ENCODE results near the gene F11R. TPM values are rescaled to one million over a fixed set of nuclear protein-coding genes. Genes with fewer than 3 reads are reported as not detected.
"Not testable (repeated sequence)": the region's sequence is repeated elsewhere in the genome, so short reads cannot be mapped to it uniquely, and the experiment has no call there.

The F11R gene
- total RNA-seq, 2 donors from 2014 or later, result 145 to 202 TPM

- ATAC-seq; DNase-seq; intact Hi-C loops (cut with DNase I, micrococcal nuclease): not testable (repeated sequence)
These were observed 1.8 kb downstream of the F11R start for GRCh38 chr1:161019111-161019660.

GRCh38 chr1:161018631-161018930 lies 2.4 kb downstream of the F11R start:
- ATAC-seq (no peak), DNase-seq (no peak)
- intact Hi-C loops (cut with DNase I, micrococcal nuclease), result no loop called here

- ATAC-seq (no peak), DNase-seq (no peak)
- intact Hi-C loops (cut with DNase I, micrococcal nuclease), result no loop called here
These were observed 3.0 kb downstream of the F11R start for GRCh38 chr1:161017756-161018630.

DNA sequence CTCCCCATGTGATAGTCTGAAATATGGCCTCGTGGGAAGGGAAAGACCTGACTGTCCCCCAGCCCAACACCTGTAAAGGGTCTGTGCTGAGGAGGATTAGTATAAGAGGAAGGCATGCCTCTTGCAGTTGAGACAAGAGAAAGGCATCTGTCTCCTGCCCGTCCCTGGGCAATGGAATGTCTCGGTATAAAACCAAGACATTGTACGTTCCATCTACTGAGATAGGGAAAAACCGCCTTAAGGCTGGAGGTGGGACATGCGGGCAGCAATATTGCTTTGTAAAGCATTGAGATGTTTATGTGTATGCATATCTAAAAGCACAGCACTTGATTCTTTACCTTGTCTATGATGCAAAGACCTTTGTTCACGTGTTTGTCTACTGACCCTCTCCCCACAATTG lies 3.8 kb downstream of the F11R start:
- intact Hi-C loops (cut with DNase I, micrococcal nuclease); DNase-seq; ATAC-seq: not testable (repeated sequence)

DNA sequence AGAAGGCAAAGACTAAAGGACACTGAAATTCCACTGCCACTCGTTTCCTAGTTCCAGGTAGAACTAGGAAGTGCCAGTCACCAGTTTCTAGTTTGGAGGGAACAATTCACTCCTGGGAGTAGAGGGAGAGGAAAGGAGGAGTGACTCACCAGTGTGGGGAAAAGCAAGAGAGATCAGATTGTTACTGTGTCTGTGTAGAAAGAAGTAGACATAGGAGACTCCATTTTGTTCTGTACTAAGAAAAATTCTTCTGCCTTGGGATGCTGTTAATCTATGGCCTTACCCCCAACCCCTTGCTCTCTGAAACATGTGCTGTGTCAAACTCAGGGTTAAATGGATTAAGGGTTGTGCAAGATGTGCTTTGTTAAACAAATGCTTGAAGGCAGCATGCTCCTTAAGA lies 4.3 kb downstream of the F11R start:
- DNase-seq; intact Hi-C loops (cut with DNase I, micrococcal nuclease); ATAC-seq: not testable (repeated sequence)

GRCh38 chr1:161013488-161014230 lies 7.3 kb downstream of the F11R start:
- ATAC-seq (peak; percentile 90), DNase-seq (peak; percentile 89 to 96)
- intact Hi-C loops (cut with DNase I, micrococcal nuclease), result no loop called here

GRCh38 chr1:161013131-161013487 lies 7.8 kb downstream of the F11R start:
- DNase-seq (no peak), ATAC-seq (no peak)
- intact Hi-C loops (cut with DNase I, micrococcal nuclease), result no loop called here

DNA sequence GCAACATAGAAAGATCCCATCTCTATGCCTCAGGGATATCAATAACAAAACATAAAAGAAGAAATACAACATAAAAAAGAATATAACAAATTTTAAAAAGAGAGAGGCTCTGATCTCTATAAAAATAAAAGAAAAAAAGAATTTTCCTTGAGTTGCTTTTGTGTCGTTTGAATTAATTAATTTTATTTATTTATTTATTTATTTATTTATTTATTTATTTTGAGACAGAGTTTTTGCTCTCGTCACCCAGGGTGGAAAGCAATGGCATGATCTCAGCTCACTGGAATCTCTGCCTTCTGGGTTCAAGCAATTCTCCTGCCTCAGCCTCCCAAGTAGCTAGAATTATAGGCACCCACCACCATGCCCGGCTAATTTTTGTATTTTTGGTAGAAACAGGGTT lies 8.5 kb downstream of the F11R start:
- ATAC-seq, result no peak
- DNase-seq, result no peak

GRCh38 chr1:161009602-161010211 lies 11.2 kb downstream of the F11R start:
- no peak for DNase-seq
- ATAC-seq, result no peak
- intact Hi-C loops (cut with DNase I, micrococcal nuclease), result no loop called here

More for the DNA sequence above, 8.5 kb downstream of the F11R start:
- intact Hi-C loops (cut with DNase I, micrococcal nuclease), result no loop called here

DNA sequence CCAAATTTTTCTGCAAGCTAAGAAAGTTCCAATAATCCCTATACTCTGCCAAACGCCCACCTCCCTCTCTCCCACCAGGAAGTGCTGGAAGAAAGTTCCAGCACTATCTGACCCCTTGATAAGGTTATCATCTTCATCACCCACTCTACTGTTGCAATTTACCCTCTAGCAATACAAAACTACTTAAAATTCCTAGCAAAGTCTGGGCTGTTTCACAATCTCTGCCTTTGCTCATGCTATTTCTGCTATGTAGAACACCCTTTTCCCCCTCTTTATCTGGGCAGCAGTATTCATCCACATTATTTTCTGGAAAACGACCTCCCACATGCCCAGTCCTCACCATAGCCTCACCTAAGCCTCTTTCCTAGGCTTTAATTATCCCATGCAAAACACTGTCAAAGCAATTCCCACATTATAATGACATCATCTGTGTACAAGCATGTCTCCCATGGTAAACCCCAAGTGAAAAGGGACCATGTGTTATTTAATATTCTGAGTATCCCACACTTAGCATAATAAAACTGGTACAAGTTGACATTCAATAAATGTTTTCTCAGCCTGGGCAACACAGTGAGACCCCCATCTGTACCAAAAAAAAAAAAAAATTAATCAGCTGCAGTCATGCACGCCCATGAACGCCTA lies 12.0 kb downstream of the F11R start:
- DNase-seq (no peak), ATAC-seq (no peak)
- intact Hi-C loops (cut with DNase I, micrococcal nuclease), result no loop called here

DNA sequence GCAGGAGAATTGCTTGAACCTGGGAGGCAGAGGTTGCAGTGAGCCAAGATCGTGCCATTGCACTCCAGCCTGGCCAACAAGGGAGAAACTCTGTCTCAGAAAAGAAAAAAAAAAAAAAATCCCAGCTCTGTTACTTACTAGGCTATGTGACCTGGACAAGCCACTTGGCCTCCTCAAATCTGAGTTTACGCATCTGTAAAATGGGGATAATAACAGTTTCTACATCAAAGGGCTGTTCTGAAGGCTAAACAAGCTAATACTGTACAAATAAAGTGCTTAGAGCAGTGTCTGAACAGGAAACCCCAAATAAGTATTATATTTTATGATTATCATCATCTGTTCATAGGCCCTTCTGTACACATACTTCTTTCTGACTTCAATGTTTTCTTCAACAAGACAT lies 13.6 kb downstream of the F11R start:
- ATAC-seq, result no peak
- DNase-seq, result no peak
- intact Hi-C loops (cut with DNase I, micrococcal nuclease), result no loop called here

DNA sequence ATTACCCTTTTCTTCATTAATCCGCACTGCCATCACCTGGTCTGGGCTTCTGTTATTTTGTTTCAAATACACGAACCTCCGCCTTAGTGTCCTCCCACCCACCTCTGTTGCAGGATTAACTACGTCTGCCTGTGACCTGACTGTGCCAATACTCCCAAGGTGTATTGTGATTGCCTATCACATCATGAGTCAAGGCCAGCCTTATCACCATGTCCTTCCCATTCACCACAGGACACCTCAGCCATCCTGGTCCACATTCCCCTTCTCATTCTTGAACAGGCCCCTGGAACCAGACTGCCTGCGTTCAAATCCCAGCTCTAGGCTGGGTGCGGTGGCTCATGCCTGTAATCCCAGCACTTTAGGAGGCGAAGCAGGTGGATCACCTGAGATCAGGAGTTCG lies 14.4 kb downstream of the F11R start:
- ATAC-seq (no peak), DNase-seq (no peak)
- intact Hi-C loops (cut with DNase I, micrococcal nuclease), result no loop called here

DNA sequence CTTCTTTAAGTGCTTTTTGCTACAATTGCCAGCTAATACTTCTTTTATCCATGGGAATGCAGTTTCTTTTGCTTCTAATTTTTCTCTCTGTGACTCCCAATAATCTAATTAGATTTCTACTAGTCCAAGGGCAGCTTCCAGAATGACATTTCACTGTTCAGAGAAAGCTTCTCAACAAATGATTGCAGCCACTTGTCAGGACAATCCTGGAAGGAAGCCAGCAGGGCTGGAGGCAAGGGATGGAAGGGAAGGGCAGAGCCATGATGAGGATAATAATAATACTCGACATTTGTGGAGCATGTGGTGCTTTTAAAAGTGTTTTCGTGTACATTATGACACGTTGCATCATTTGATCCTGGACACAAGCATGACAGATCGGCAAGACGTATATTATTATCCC lies 19.4 kb downstream of the F11R start:
- ATAC-seq (no peak), DNase-seq (no peak)
- intact Hi-C loops (cut with DNase I, micrococcal nuclease), result no loop called here

GRCh38 chr1:161000736-161001480 lies 20.0 kb downstream of the F11R start:
- intact Hi-C loops (cut with DNase I, micrococcal nuclease), result no loop called here
- DNase-seq, result no peak
- ATAC-seq, result no peak

GRCh38 chr1:160999376-160999775 lies 21.6 kb downstream of the F11R start:
- no peak for DNase-seq
- no peak for ATAC-seq
- intact Hi-C loops (cut with DNase I, micrococcal nuclease), result no loop called here

DNA sequence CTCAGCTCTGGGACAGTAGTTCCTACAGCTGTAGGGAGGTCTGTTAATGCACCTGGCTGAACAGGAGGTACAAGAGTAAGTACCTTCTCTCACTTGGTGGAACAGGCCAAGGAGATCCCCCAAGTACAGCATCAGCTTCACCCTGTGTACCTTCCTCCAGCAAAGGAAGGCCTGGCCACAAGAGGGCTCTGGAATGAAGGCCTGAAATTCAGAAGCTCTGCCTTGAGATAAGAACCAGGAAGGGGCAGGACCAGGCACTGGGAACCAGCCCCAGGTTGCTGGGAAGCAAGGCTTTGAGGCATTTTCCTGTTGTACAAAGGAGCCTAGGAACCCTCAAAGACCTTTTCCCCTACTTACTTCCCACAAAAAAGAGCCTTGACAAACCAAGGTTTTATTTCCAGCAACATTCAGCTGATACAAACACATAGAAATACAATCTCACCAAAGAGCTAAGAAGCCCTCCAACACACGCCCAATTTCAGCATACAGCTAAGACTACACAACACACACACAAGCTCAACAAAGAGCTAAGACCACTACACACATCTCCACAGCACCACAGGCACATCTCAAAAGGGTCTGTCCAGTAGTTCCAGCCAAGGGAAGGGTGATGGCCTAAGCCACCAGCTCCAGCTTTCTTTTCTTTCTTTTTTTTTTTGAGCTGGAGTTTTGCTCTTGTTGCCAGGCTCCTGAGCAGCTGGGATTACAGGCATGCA lies 23.5 kb downstream of the F11R start:
- peak; percentile 74 to 81 for DNase-seq
- peak; percentile 84 for ATAC-seq
- intact Hi-C loops (cut with DNase I, micrococcal nuclease), result no loop called here

- intact Hi-C loops (cut with DNase I, micrococcal nuclease), result no loop called here
These were observed 24.8 kb downstream of the F11R start for GRCh38 chr1:160996178-160996577.

More at GRCh38 chr1:160996178-160996577, 24.8 kb downstream of the F11R start:
- ATAC-seq, result peak; percentile 70
- DNase-seq, result no peak
